ENCODE measurements around the gene GRK5. TPM values are rescaled to one million over a fixed set of nuclear protein-coding genes. Genes with fewer than 3 reads are reported as not detected.

Gene GRK5
- total RNA-seq, 6 experiments from 2014 or later = 5.9 to 11.5 (median 7.9) TPM

DNA sequence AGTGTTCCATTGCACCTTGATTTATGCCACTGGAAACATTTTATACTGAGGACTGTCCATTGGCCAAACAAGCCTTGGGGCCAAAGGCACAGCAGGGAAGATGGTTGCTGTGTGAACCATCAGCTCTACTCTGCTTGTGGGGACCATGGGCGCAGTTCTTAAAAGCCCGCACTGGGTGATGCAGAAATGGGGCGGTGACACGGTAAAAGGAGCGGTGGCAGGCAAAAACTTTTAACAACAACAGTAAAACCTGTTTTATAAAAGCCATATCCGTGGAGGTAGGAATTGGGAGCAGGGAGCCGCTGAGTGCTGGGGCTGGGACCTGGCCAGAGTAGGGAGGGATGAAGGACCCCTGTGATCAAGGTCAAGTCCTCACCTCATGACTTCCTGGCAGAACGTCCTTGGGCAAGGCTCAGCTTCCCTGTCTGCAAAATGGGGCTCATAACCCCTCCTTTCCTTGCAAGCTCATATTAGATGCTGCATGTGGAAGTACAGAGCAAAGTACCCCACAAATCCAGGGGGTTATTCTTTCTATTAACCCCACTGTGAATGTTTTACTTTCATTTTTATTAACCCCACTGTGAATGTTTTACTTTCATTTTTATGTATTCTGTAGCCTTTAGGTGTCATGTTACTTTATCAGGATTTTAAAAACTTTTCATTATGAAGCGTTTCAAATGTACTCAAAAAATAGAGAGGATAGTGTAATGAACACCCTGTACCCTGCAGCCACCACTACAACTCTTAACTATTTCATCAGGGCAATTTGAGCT is 78.3 kb downstream of the GRK5 start:
- H3K4me1 ChIP-seq = peaks cover 0 to 69% (median 29%) of the 10 kb centered on the region in 4 donors
- TF ChIP-seq, protein P1, sequence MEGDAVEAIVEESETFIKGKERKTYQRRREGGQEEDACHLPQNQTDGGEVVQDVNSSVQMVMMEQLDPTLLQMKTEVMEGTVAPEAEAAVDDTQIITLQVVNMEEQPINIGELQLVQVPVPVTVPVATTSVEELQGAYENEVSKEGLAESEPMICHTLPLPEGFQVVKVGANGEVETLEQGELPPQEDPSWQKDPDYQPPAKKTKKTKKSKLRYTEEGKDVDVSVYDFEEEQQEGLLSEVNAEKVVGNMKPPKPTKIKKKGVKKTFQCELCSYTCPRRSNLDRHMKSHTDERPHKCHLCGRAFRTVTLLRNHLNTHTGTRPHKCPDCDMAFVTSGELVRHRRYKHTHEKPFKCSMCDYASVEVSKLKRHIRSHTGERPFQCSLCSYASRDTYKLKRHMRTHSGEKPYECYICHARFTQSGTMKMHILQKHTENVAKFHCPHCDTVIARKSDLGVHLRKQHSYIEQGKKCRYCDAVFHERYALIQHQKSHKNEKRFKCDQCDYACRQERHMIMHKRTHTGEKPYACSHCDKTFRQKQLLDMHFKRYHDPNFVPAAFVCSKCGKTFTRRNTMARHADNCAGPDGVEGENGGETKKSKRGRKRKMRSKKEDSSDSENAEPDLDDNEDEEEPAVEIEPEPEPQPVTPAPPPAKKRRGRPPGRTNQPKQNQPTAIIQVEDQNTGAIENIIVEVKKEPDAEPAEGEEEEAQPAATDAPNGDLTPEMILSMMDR (IDR thresholded peaks at IDR 0.05) = no peak
- TF ChIP-seq POLR2A (IDR thresholded peaks at IDR 0.05) = no peak
- H3K27me3 ChIP-seq = no peaks in the 10 kb centered on the region
- 67% methylated on average over 8 of the region's 9 CpGs for WGBS (ENCODE audit: insufficient coverage, low coverage, low lambda C conversion rate, missing lambda C conversion rate)
- peak overlapping the region in 2 of 3 donors; percentile 48 to 72 for H3K27ac ChIP-seq
- DNase-seq (peak in 1 of 3 donors; percentile 44), ATAC-seq (no peak)
- H3K36me3 ChIP-seq = no peaks in the 10 kb centered on the region
- H3K9me3 ChIP-seq = no peaks in the 10 kb centered on the region
- intact Hi-C loops (cut with DNase I) = loop anchor here in 1 of 2 donors (10.0 kb wide), 1 partner anchor 129 kb away; no protein-coding TSS in a partner anchor
- no peak overlapping the region for H3K4me3 ChIP-seq

DNA sequence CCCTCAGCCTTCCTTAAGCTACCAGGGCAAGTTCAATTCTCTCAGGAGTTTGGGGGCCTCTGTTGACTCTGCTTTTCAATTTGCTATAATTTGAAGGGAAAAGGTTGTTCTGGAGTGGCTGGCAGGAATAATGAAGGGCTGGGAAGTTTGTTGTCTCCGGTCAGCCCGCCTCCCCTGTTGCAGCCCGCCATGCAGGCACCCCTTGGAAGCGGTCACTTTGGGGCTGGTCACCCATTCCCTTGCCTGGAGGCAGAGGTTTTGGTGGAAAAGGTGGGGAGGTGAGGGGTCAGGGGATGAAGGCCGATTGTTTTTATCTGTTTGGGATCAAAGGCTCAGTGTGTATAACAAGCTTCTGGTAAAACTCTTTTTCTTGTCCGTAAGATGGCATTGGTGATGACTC is 79.1 kb downstream of the GRK5 start:
- no peaks in the 10 kb centered on the region for H3K27me3 ChIP-seq
- peaks cover 0 to 63% (median 28%) of the 10 kb centered on the region in 4 donors for H3K4me1 ChIP-seq
- H3K36me3 ChIP-seq = no peaks in the 10 kb centered on the region
- TF ChIP-seq POLR2A (IDR thresholded peaks at IDR 0.05) = no peak
- TF ChIP-seq, protein P1 (IDR thresholded peaks at IDR 0.05) = no peak
- no peaks in the 10 kb centered on the region for H3K9me3 ChIP-seq
- peak overlapping the region in 2 of 3 donors; percentile 48 to 72 for H3K27ac ChIP-seq
- DNase-seq = no peak
- intact Hi-C loops (cut with DNase I) = loop anchor here in 1 of 2 donors (10.0 kb wide), 1 partner anchor 128 kb away; no protein-coding TSS in a partner anchor
- no peak for ATAC-seq
- no peak overlapping the region for H3K4me3 ChIP-seq
- WGBS (ENCODE audit: insufficient coverage, low coverage, low lambda C conversion rate, missing lambda C conversion rate) = 54% methylated on average over 3 of the region's 6 CpGs

DNA sequence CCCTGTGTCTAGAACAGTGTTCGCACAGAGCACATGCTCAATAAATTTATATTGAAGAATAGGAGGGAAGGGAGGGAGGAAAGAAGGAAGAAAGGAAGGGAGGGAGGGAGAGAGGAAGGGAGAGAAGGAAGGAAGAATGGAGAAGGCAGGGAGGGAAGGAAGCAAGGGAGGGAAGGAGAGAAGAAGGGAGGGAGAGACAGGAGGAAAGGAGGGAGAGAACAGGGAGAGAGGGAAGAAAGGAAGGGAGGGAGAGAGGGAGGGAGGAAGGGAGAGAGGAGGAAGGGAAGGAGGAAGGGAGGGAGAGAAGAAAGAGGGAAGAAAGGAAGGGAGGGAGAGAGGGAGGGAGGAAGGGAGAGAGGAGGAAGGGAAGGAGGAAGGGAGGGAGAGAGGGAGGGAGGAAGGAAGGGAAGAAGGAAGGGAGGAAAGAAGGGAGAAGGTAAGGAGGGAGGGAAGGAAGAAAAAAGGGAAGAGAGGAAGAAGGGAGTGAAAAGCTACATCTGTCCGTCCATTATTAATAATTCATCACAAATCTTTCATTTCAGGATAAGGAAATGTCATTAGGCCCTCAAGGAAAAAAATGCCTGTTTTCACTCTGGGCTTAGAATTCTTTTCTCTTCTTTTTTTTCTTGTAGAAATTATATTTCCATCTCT is 79.7 kb downstream of the GRK5 start:
- Histone ChIP-seq H3K4me1 (peaks cover 0 to 59% (median 27%) of the 10 kb centered on the region in 4 donors), H3K9me3 (no peaks in the 10 kb centered on the region), H3K36me3 (no peaks in the 10 kb centered on the region), H3K27me3 (no peaks in the 10 kb centered on the region), H3K4me3 (no peak overlapping the region), H3K27ac (no peak overlapping the region)
- TF ChIP-seq POLR2A (IDR thresholded peaks at IDR 0.05) = no peak
- TF ChIP-seq, protein P1 (IDR thresholded peaks at IDR 0.05) = no peak
- 94% methylated on average over 2 of the region's 2 CpGs for whole genome bisulfite sequencing (ENCODE audit: insufficient coverage, low coverage, low lambda C conversion rate, missing lambda C conversion rate)
- DNase-seq (no peak), ATAC-seq (no peak)
- intact Hi-C loops (cut with DNase I) = loop anchor here in 1 of 2 donors (10.0 kb wide), 1 partner anchor 128 kb away; no protein-coding TSS in a partner anchor

DNA sequence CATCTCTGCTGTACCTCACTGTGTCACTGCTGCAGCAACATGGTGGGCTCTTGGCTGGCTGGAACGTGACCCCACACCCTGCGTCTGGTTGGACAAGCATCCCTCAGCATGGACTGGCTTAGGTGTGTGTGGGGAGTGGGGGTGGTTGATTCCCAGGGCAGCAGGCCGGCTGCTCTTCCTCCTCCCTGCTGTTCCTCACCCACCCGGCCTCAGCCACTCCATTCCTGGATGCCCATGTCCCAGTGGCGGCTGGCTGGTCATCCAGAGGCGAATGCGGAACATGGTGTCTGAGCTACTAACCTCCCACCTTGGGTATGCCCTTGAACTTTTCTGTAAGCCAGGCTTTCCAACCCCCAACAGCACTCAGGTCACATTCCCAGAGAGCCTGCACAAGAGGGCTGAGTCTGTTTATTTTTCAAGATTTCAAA is 81.2 kb downstream of the GRK5 start:
- H3K27ac ChIP-seq = peak overlapping the region in 2 of 3 donors; percentile 51 to 54
- no peak overlapping the region for H3K4me3 ChIP-seq
- H3K9me3 ChIP-seq = no peaks in the 10 kb centered on the region
- H3K4me1 ChIP-seq = peaks cover 0 to 54% (median 28%) of the 10 kb centered on the region in 4 donors
- intact Hi-C loops (cut with DNase I) = loop anchor here in 1 of 2 donors (10.0 kb wide), 1 partner anchor 126 kb away; no protein-coding TSS in a partner anchor
- 80% methylated on average over 1 of the region's 7 CpGs for WGBS (ENCODE audit: insufficient coverage, low coverage, low lambda C conversion rate, missing lambda C conversion rate)
- no peaks in the 10 kb centered on the region for H3K36me3 ChIP-seq
- TF ChIP-seq, protein P1 (IDR thresholded peaks at IDR 0.05) = no peak
- no peak for TF ChIP-seq POLR2A (IDR thresholded peaks at IDR 0.05)
- DNase-seq (peak in 1 of 3 donors; percentile 62), ATAC-seq (peak in 3 of 4 donors; percentile 9 to 43 (median 21))
- H3K27me3 ChIP-seq = no peaks in the 10 kb centered on the region

Measured in right lobe of liver (tissue), 6 donors.